GM21390 (cell line): ENCODE results near the gene ME3.

ENCODE experiments used
- ATAC-seq: cut with Tn5 transposase; IDR thresholded peaks from one replicate; pipeline ENCODE4 v1.9.1; 2021; ENCODE audit not compliant: unreplicated experiment

Gene ME3

GRCh38 chr11:86398106-86398505 is 274.3 kb downstream of the ME3 start:
- no peak for ATAC-seq

- no peak for ATAC-seq
Measured at GRCh38 chr11:86397351-86397750, 275.1 kb downstream of the ME3 start.

DNA sequence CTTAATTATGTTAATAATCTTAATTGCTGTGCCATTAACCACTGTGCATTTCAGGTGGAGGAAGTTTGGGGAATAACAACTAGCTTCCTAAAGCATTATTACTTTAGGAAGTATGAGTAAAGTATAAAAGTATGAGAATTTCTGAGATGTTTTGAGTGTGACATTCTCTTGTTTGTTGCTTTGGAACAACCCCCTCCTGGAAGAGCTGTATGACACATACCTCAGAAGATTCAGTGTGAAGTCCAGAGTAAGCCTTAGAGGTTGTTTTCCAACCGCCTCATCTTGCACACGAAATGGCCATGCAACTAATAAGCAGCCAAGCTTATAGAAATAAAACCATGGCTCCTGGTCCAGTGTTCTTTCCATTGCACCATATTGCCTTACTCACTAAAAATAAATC is 276.0 kb downstream of the ME3 start:
- ATAC-seq, result no peak

GRCh38 chr11:86395061-86395551 is 277.3 kb downstream of the ME3 start:
- ATAC-seq, result no peak
